ENCODE data around the gene PAIP1.
A peak's percentile ranks its signal among the peaks of the same experiment; 100 is the strongest.
"Not testable (repeated sequence)": the region's sequence is repeated elsewhere in the genome, so short reads cannot be mapped to it uniquely, and the experiment has no call there.

PAIP1 gene, protein sequence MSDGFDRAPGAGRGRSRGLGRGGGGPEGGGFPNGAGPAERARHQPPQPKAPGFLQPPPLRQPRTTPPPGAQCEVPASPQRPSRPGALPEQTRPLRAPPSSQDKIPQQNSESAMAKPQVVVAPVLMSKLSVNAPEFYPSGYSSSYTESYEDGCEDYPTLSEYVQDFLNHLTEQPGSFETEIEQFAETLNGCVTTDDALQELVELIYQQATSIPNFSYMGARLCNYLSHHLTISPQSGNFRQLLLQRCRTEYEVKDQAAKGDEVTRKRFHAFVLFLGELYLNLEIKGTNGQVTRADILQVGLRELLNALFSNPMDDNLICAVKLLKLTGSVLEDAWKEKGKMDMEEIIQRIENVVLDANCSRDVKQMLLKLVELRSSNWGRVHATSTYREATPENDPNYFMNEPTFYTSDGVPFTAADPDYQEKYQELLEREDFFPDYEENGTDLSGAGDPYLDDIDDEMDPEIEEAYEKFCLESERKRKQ

DNA sequence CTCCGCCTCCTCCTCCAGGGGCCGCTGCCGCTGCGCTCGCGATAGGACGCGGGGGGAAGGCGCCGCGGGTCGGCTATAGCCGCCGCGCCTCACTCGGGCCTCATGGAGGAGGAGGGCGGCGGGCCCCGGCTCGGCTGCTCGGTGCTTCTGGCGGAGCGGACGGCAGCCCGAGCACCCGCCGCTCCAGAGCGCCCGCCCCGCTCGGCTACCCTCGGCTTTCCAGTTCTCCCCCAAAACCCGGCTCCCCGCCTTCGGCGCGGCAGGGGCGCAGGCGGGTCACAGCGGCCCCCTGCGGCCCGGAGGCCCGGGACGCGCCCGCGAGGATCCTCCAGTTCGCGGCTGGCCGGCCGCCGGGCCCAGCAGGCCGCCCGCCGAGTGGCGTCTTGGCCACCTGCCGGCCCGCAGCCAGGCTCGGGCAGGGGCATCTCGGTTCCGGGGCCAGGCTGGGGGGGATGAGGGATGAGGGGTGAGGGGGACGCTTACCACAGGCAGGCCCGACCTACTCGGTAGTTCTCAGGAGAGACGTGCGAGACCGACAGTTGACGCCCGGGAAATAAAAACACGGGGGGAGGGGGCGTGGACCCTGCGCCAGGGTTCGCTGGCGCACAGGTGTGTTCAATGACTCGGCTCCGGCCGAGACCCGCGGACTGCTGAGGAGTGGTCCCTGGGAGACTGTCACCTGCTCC is at the start of gene PAIP1:
Gene PAIP1 (minus strand): TSS at position 221 of the 686 bp plus-strand sequence. CDS start 231 bp downstream, outside the sequence.
- DNase-seq = peak; percentile 33

DNA sequence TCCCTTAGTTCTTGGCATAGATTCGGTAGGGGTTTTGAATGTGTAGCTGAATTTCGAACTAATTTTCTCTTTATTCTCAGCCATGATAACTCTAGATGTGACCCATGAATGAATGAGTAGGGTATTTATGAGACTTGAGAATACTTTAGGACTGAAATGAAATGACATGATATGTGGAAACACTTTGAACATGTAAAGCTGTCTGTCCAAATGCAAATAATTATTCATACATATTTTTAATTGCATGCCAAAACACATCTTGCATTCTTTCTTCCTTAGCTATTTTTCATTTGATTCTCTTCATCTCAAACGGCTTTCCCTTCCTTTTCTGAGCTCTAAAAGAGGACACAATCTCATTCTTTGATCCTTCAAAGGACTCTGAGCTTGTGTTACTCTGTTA is 49.5 kb upstream of the PAIP1 start:
- DNase-seq = no peak

DNA sequence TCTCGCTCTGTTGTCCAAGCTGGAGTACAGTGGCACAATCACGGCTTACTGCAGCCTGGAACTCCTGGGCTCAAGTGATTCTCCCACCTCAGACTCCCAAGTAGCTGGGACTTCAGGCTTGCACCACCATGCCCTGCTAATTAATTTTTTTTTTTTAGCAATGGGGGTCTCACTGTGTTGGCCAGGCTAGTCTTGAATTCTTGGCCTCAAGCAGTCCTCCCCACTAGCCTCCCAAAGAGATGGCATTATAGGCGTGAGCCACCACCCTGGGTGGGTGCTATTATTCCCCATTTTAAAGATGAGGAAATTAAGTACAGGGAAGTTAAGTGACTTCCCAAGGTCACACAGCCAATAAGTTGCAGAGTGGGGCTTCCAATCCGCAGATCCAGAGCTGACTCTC is 47.8 kb upstream of the PAIP1 start:
- DNase-seq = no peak

DNA sequence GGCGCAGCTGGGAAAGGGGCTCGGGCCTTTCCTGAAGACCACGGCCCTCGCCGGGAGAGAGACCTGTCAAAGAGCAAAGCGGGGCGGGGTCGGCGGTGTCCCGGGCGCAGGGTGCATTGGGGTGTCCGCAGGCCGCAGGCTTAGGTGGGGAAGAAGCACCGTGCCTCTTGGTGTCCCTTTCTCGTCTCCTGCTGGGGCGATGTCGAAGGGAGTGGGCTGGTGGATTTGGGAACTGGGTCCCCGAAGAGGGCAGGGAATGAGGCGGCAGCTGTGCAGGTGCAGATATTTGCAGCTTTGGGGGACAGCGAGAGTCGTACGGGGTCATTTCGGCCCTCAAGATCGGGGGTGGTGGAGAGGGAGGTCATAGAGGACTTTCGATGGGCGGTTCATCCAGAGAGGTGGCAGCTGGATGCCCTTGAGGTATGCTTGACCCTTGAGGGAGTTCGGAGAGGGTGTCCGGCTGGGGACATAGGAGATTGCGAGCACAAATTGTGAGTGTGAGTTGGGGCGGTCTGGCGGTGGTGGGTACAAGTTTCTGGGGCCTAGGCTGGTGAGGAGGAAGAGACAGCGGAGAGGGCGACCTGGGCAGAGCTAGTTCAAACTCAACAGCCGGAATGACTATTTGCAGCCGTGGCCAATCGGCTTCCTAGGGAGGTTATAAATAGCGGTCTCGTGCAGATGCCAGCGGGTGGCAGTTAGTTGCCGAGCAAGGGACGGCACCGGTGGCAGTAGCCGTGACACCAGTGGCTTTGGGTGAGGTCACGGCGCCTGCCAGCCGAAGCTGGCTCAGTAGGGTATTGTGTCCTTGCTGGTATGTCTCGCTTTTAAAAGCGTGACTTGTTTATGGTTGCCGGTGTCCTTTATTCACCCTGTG is 46.7 kb upstream of the PAIP1 start:
- peak; percentile 80 for DNase-seq

DNA sequence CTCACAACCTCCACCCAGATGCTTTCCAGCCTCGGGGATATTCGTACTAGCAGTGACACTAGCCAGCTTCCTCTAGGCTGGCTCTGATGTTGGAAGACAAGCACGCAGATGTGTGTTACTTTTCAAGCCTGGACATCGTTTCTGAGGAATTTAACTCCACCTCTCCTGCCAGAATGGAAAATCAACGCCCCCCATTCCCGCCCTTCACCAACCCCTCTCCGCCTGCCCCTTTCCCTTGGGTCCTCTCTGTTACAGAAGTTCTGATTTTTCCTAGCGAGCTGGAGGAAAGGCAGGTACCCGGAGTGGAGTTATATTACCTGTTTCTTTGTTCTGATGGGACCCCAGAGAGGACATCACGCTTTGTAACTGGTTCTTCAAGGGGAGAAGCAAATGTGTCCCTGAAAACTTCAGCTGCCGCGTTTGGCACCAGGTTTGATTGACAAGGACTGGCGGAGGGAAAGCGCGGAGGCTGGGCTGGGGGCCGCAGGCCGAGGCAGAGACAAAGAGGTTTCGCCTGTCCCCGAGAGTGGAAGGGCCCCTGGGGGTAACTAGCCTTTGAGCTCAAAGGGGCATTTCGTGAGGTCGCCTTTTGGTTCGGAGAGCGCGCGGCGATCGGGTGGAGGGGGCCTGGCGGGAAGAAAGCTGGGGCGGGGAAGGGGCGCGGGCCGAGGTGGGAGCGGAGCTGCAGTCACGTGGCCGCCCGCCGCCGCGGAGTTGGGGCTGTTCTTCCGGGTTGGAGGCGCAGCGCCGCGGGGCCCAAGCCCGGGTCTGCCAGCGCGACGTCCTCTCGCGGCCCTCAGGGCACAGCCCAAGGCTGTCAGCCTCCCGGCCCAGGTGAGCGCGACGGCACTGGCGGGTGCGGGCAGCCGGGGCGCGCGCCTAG is 45.8 kb upstream of the PAIP1 start, which contains the start of gene NNT:
Gene NNT (plus strand): TSS at position 720 of the 883 bp plus-strand sequence. CDS start 6,016 bp downstream, outside the sequence.
- DNase-seq = peak; percentile 45

DNA sequence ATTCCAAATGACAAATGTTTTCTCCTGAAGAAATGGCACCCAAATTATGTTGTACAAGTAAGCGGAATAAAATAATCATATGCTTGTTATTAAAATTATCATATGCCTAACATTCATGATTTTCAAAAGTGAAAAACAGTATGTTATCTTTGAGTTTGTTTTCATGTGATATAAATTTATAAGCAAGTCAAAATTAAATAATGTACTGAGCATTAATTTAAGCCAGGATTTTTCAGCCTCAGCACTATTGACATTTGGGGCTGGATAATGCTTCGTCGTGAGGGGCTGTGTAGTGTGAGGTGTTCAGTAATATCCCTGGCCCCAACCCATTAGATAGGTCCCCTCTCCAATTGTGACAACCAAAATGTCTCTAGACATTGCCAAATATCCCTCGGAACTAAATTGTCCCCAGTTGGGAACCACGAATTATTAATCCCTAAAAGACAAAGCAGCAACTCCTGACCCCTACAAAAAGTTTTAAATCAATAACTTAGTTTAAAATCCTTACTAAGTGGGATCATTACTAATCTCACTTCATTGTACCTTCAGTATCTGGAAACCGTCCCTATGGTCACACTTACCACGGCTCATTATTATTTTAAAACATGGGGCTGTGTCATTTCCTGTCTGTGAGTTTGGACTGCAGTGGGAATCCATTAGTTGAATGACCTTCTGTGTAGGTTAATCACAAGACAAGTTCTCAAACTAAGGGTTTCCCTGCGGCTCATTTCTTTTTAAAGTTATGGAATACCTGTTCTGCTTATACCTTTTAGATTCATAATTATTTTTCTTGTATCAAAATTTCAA is 44.8 kb upstream of the PAIP1 start:
- peak; percentile 29 for DNase-seq

DNA sequence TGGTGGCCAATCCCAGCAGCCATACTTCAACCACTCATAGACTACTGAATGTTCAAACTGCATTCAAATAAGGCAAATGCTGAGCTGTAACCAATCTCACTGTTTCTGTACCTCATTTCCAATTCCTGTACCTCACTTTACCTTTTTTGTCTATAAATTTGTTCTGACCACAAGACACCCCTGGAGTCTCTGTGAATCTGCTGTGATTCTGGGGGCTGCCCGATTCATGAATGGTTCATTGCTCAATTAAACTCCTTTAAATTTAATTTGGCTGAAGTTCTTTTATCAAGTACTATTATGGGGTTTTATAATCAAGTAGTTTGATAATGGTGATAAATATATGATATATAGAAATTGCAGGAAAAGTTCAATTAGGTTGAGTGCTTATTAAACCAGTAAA is 42.0 kb upstream of the PAIP1 start:
- not testable (repeated sequence) for DNase-seq

DNA sequence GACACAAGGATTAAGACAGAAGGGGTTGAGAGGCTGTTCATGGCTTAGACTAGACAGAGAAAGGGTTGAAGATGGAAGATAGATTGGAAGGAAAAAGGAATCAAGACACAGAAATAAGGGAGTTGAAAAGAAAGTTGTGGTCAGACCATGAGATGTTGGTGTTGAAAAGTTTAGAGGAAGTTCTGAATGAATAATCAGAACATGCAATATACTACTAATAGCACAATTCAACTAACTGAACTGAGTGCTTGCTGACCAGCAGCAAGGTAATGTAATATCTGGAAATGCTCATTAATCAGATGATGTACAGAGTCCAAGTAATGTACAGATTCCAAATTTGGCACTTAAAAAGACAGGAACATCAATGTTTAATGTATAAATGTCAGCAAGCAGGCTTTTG is 35.5 kb upstream of the PAIP1 start:
- DNase-seq = no peak

DNA sequence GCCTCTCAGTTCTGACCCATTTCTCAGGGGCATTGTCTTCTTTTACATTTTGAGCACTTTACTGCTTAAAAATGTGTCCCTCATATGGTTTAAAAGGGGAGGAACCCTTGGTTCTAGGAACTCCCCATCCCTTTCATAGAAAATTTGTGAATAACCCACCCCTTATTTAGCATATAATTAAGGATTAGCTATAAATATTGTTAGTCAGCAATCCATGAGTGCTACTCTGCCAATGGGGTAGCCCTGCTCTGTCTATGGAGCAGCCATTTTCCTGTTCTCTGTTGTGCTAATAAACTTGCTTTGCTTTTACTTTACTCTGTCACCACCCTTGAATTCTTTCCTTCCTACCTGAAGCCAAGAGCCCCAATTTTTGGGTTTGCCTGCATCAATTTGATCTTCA is 33.8 kb upstream of the PAIP1 start:
- no peak for DNase-seq

DNA sequence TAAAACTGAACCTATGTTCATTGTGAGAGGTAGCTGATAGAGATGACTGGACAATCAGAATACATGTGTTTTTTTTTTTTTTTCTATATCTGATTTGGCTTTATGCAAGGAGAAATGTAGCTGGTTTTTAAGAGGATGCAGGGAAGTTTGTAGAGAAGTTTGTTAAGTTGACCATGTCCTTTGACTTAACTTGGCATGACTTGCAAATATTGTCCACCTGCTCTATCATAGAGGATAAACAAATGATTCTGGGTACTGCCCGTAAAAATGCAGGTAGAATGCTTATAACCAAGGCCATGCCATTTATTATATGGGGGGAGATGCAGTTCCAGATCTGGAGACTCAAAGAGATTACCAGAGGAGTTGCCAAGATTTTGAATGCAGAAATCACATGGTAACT is 32.4 kb upstream of the PAIP1 start:
- DNase-seq = no peak

DNA sequence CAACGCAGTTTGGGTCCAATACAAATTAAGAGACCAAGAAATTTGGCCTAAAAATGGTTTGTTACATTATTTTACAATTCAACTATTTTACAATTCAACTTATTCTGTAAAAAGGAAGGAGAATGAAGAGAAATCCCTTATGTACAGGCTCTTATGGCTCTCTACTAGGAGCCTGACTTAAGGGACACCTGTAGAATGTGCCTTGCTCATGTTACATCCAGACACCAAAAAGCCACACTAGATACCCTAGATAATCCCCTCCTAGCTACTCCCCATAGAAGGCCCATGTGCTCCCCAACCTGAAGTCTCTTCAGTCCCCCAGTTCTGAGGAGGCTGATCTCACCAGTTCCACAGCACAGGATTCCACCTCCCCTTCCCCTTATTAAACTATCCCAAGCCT is 32.0 kb upstream of the PAIP1 start:
- DNase-seq = no peak

DNA sequence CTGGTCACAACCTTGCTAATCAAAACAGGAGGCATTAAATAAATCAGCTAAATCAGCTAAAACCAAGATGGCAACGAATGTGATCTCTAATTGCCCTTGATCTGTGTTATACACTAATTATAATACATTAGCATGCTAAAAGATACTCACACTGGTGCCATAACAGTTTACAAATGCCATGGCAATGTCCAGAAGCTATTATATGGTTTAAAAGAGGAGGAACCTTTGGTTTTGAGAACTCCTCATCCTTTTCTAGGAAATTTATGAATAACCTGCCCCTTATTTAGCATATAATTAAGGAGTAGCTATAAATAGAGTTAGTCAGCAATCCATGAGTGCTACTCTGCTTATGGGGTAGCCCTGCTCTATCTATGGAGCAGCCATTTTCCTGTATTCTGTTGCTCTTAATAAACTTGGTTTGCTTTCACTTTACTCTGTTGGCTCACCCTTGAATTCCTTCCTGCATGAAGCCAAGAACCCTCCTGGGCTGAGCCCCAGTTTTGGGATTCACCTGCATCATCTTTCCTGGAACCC is 27.4 kb upstream of the PAIP1 start:
- DNase-seq = no peak

DNA sequence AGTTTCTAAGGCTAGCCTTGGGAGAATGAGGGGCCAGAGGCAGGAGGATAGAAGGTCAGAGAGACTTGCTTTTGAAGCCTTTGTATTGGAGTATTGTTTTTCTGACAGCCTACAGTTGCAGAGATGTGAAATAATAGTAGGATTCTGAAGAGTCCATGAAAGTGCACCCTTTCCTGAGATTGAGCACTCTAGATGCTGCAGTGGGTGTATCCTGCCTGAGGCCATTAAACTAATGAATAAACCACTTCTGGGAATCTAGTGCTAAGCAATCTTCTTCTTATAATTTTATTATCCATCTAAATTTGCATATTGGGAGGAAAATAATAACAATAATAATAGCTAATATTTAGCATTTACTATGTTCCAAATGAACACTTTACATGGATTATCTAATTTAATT is 26.8 kb upstream of the PAIP1 start:
- DNase-seq = no peak

DNA sequence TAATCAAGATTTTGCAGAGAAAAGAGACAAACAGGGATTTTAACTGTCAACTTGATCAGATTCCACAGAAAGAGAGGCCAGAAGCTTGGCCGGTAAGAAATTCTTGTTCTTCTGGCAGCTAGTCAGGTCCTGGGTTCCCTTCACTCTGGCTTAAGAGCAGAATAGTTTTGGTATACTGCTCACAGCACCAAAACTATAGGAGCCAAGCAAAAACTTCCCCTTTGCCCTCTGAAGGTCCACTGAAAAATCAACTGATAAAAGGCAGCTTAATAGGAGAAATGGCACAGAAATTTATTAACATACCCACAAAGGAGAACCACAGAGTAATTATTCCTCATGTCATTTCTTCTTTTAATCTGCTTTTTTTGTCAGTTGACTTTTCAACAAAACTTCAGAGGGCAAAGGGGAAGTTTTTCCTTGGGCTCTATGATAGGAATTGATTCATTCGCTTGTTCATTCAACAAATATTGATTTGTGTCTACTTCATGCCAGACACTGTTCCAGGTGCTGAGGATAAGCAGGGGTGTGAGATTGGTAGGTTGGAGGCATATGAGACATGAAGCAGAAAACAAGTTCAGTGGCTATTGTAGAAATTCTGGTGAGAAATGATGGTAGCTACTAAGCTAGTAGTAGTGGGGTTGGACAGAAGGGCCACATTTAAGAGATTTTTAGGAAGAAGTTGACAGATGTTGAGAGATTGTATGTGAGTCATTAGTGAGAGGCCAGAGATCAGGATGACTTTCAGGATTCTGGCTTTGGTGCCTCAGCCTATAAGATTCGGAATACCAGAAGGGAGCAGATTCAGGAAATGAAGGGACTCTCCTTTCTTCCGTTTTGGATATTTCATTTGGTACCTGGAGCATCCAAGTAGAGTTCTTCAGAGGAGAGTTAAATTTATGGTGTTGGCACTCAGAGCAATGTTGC is 25.5 kb upstream of the PAIP1 start:
- DNase-seq = no peak

DNA sequence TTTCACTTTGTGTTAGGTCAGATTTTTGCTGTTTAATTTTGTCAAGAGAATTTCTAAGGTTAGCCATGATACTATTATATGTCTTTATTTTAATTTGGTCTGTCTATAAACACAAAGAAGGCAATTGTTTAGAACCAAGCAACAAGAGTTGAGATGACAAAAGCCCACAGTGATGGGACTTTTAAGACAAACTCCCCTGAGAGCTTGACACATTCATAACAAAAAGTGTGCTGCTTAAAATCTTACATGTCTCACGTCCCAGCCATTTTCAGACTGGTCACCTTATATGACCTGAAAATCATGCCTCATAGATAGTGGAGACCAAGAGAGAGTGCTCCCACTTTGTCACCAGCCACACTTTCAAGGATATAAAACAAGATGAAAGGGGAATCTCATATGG is 24.5 kb upstream of the PAIP1 start:
- DNase-seq = no peak

DNA sequence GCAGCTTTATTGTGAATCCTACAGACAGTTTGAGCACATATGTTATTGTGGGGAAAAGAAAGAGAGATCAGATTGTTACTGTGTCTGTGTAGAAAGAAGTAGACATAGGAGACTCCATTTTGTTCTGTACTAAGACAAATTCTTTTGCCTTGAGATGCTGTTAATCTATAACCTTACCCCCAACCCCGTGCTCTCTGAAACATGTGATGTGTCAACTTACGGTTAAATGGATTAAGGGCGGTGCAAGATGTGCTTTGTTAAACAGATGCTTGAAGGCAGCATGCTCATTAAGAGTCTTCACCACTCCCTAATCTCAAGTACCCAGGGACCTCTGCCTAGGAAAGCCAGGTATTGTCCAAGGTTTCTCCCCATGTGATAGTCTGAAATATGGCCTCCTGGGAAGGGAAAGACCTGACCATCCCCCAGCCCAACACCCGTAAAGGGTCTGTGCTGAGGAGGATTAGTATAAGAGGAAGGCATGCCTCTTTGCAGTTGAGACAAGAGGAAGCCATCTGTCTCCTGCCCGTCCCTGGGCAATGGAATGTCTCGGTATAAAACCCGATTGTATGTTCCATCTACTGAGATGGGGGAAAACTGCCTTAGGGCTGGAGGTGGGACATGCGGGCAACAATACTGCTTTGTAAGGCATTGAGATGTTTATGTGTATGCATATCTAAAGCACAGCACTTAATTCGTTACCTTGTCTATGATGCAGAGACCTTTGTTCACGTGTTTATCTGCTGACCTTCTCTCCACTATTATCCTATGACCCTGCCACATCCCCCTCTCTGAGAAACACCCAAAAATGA is 23.7 kb upstream of the PAIP1 start:
- not testable (repeated sequence) for DNase-seq

DNA sequence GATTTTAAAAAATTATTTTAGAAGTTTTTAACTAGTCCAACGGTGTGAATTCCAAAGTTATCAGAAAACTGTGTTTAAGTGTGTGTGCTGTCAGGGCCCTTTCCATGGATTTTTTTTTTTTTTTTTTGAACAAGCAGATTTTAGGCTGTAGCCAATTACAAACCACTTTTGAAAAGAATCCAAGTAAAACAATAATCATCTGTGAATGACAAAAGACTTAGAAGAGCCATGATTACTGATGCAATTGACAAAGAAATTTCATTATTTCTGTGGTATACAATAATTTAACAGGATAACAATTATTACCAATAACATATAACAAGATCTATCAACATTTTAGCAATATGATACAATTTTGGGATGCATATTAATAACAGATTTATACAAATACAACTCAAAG is 16.2 kb upstream of the PAIP1 start:
- no peak for DNase-seq

DNA sequence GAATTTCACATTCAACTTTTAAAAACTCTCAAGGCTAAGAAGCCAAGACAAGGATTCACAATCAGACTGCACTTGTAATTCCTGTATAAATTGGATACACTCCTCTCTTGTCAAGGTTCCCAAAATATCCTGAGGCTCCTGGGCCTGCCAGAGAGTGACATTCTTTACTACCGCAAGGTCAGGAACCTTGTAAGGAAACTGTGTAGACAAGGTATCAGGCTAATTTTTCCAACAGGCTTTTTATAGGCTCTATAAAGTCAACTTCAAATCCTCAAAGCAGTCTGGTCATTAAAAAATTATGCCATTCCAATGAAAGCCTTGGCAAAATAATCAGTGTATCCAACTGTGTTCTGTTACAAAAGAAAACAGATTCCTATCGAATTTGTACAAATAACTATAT is 15.5 kb upstream of the PAIP1 start:
- DNase-seq = no peak

DNA sequence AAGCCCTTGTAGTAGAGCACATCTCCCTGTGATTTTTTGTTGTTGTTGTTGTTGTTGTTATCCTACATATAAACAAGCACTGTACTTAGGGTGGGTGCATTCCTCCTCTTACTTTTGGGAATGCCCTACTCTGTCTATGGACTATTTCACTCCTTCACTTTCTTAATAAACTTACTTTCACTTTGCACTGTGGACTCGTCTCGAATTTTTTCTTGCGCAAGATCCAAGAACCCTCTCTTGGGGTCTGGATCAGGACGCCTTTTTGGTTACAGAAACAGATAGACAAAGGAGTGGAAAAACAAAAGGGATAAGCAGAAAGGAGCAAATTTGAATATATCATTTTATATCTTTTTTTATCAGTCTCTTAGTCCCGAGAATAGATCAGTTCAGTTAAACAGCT is 14.4 kb upstream of the PAIP1 start:
- DNase-seq = no peak

Measured in NCI-H1417 treated with DMSO at 0.1 percent for 48 hours (cell line).